HepG2 (cell line): ENCODE data around the gene CEACAM16. TPM values are rescaled to one million over a fixed set of nuclear protein-coding genes. Genes with fewer than 3 reads are reported as not detected.

ENCODE experiments used
- ATAC-seq: fragments of 200-7000 bp; cut with Tn5 transposase; 3 replicates; pipeline ENCODE4 v1.9.1; 2020; ENCODE audit warnings: mild to moderate bottlenecking, moderate library complexity
- BruUV-seq: library from RNA; stranded (reverse); fragments of 400-500 nt; replicated peaks from 2 replicates; lab custom pipeline; 2021; lab: Mats Ljungman, UMichigan
- CTCF ChIA-PET: fragments of 300-600 bp; formaldehyde crosslinking; extraction: SDS; loops from one replicate; lab custom pipeline; 2021; ENCODE audit warnings: low total read pairs, inconsistent platforms, low intra/inter-chr PET ratio; lab: Yijun Ruan, JAX
- POLR2A ChIA-PET: fragments of 350-600 bp; sonication (Branson Sonifier 250); formaldehyde crosslinking; loops from one replicate; lab custom pipeline; 2020; ENCODE audit warnings: antibody characterized with exemption, inconsistent platforms; lab: Yijun Ruan, JAX
- DNase-seq: peaks from one replicate; pipeline ENCODE4 v3.0.0-alpha.2; 2015; ENCODE audit warnings: low spot score
- FAIRE-seq: peaks from 3 replicates; lab custom pipeline; 2011; peaks lifted over from hg19 to GRCh38; lab: Jason Lieb, UNC
- H2AFZ ChIP-seq: one replicate; pipeline ENCODE4 v1.6.1; 2011; ENCODE audit warnings: low read length, inconsistent platforms
- H3K27ac ChIP-seq: fragments of 300-600 bp; 3 replicates; pipeline ENCODE4 v1.8.0; 2011; ENCODE audit warnings: mixed run types, mild to moderate bottlenecking, mixed read lengths, low read length, inconsistent platforms; ENCODE audit not compliant: insufficient read depth; ENCODE audit errors: extremely low read length
- H3K27me3 ChIP-seq, 2 experiments: fragments of 200-600 bp in 1 of 2; 2 replicates in 1 of 2; 3 replicates in 1 of 2; pipeline versions ENCODE4 v1.6.0 to v1.8.0; 2011; ENCODE audit warnings: low read length in 2 of 2, mild to moderate bottlenecking in 2 of 2, moderate library complexity in 2 of 2, inconsistent platforms in 1 of 2; ENCODE audit not compliant: insufficient read depth in 2 of 2, control insufficient read depth in 1 of 2
- H3K36me3 ChIP-seq, 2 experiments: fragments of 200-600 bp in 1 of 2; replicated peaks in 1 of 2; 2 replicates in 1 of 2; 3 replicates in 1 of 2; pipeline versions ENCODE4 v1.5.1 to v1.8.0; 2011; ENCODE audit warnings: low read length in 2 of 2, inconsistent platforms in 1 of 2; ENCODE audit not compliant: insufficient read depth in 2 of 2, control insufficient read depth in 1 of 2
- H3K4me1 ChIP-seq: 2 replicates; pipeline ENCODE4 v1.5.1; 2012; ENCODE audit warnings: low read length, inconsistent platforms; ENCODE audit not compliant: insufficient read depth
- H3K4me2 ChIP-seq: 2 replicates; pipeline ENCODE4 v1.6.0; 2011; ENCODE audit warnings: low read depth, low read length, inconsistent platforms
- H3K4me3 ChIP-seq, 3 experiments: fragments of 200-600 bp in 1 of 3; sonication (generic), shearing (Covaris generic) in 1 of 3; replicated peaks in 1 of 3; 2 replicates each; pipeline ENCODE4 v1.5.1; 2011 to 2016; ENCODE audit warnings: low read length in 3 of 3, inconsistent platforms in 2 of 3, low read depth in 2 of 3, mild to moderate bottlenecking in 2 of 3, control low read depth in 1 of 3, mixed read lengths in 1 of 3; ENCODE audit not compliant: insufficient read depth in 1 of 3
- H3K79me2 ChIP-seq: one replicate; pipeline ENCODE4 v1.6.1; 2011; ENCODE audit warnings: low read length, inconsistent platforms; ENCODE audit not compliant: insufficient read depth
- H3K9ac ChIP-seq: 2 replicates; pipeline ENCODE4 v1.6.0; 2011; ENCODE audit warnings: mild to moderate bottlenecking, low read depth, low read length, inconsistent platforms; ENCODE audit not compliant: insufficient read depth
- H3K9me3 ChIP-seq: 2 replicates; pipeline ENCODE4 v1.5.1; 2012; ENCODE audit warnings: mild to moderate bottlenecking, low read length
- H4K20me1 ChIP-seq: 2 replicates; pipeline ENCODE4 v1.6.0; 2011; ENCODE audit warnings: inconsistent platforms, mild to moderate bottlenecking, low read length, moderate library complexity; ENCODE audit not compliant: insufficient read depth
- PATZ1 ChIP-seq: sonication (generic); formaldehyde crosslinking; IDR thresholded peaks from 2 replicates; pipeline ENCODE4 v1.4.0; 2020; ENCODE audit warnings: missing genetic modification reagents
- SKI ChIP-seq: fragments of 450-650 bp; IDR thresholded peaks from one replicate; pipeline ENCODE4 v1.6.1; 2018; ENCODE audit warnings: mild to moderate bottlenecking; ENCODE audit not compliant: partially characterized antibody
- SOX13 ChIP-seq, 3 experiments: fragments of 450-650 bp in 1 of 3; sonication (generic) in 1 of 3; formaldehyde crosslinking in 1 of 3; IDR thresholded peaks in 2 of 3; conservative IDR thresholded peaks in 1 of 3; 2 replicates each; pipeline versions ENCODE4 v1.5.0 to v1.6.1; 2016 to 2020; ENCODE audit warnings: antibody characterized with exemption in 1 of 3, mild to moderate bottlenecking in 1 of 3, missing compliant biosample characterization in 1 of 3, missing genetic modification reagents in 1 of 3, moderate library complexity in 1 of 3
- SRF ChIP-seq: IDR thresholded peaks from 2 replicates; pipeline ENCODE4 v1.6.1; 2011; ENCODE audit warnings: mild to moderate bottlenecking, low read depth, low read length, moderate library complexity
- STAG1 ChIP-seq: sonication (generic); formaldehyde crosslinking; IDR thresholded peaks from 2 replicates; pipeline ENCODE4 v1.4.0; 2020; ENCODE audit warnings: missing genetic modification reagents
- ZMYM3 ChIP-seq: sonication (generic); formaldehyde crosslinking; IDR thresholded peaks from 2 replicates; pipeline ENCODE4 v1.5.1; 2020; ENCODE audit warnings: mild to moderate bottlenecking, missing genetic modification reagents
- ZNF142 ChIP-seq: sonication (generic); formaldehyde crosslinking; IDR thresholded peaks from 2 replicates; pipeline ENCODE4 v1.4.0; 2020; ENCODE audit warnings: missing genetic modification reagents
- ZSCAN29 ChIP-seq: sonication (generic); formaldehyde crosslinking; conservative IDR thresholded peaks from 2 replicates; pipeline ENCODE4 v1.4.0; 2020; ENCODE audit warnings: mild to moderate bottlenecking, missing genetic modification reagents
- WGBS: methylation state at CpG from one replicate; pipeline ENCODE4 v1.1.6; 2017; ENCODE audit warnings: low lambda C conversion rate; 5-methylcytosine and 5-hydroxymethylcytosine counted together
- in situ Hi-C: cut with HindIII; loops from 2 replicates; pipeline ENCODE4 v1.10.0; 2017; ENCODE audit warnings: low pct_unique_long_range_greater_than_20kb; ENCODE audit not compliant: extremely low pct_ligation_motif_present
- intact Hi-C: fragments of 100-400 bp; cut with micrococcal nuclease; formaldehyde crosslinking; loops from one replicate; pipeline ENCODE4 v1.10.0; 2022; ENCODE audit not compliant: unreplicated experiment
- polyA plus RNA-seq, 8 experiments: library from polyadenylated mRNA; depleted of rRNA in 3 of 8; stranded (reverse) in 7 of 8; unstranded in 1 of 8; fragments of >200 nt; fragmentation: Illumina TruSeq in 4 of 8; extraction: Trizol in 4 of 8; gene quantifications; 2 replicates each; pipeline versions ENCODE4 v1.2.1 to v1.2.3, GENCODE V29; 2011 to 2016; ENCODE audit warnings: low read depth in 4 of 8, missing spikeins in 1 of 8, mixed read lengths in 1 of 8; ENCODE audit not compliant: insufficient read depth in 1 of 8
- total RNA-seq, 5 experiments: library from RNA; depleted of rRNA; stranded (reverse); fragments of >200 nt; fragmentation: Illumina TruSeq; extraction: Trizol; gene quantifications; 2 replicates each; pipeline ENCODE4 v1.2.3, GENCODE V29; 2016; ENCODE audit warnings: low read depth in 1 of 5
- TF ChIP-seq, protein P1 (sequence below), 2 experiments: sonication (generic) in 1 of 2; formaldehyde crosslinking in 1 of 2; IDR thresholded peaks; 2 replicates each; pipeline versions ENCODE4 v1.4.0 to v1.6.1; 2016 to 2020; ENCODE audit warnings: borderline replicate concordance in 1 of 2, low read depth in 1 of 2, mild to moderate bottlenecking in 1 of 2, missing genetic modification reagents in 1 of 2

The CEACAM16 gene
- total and polyA plus RNA-seq, 2 of the 13 experiments (the other 11 are each of a cell fraction or from before 2014, with no cell fraction given) = not detected

GRCh38 chr19:44690131-44690440, 8.9 kb upstream of the CEACAM16 start (continued):
- TF ChIP-seq SKI (peak; percentile 37), STAG1 (CRISPR knock-in tag) (0 out of 2 replicates have a peak, but pooled peaks have one; percentile 5), ZSCAN29 (CRISPR knock-in tag) (0 out of 2 replicates have a peak, but pooled peaks have one; percentile 8), ZMYM3 (CRISPR knock-in tag) (peak; percentile 1; the same call in 1 of the 2 replicates), SOX13 (IDR thresholded peaks at IDR 0.05) (no peak), SOX13 (CRISPR knock-in tag; conservative IDR thresholded peaks at IDR 0.05 in 1 of 2, IDR thresholded peaks at IDR 0.05 in 1 of 2) (0 out of 4 replicates have a peak, but pooled peaks of 1 of the 2 experiments have one; percentile 15)
- TF ChIP-seq, protein P1, sequence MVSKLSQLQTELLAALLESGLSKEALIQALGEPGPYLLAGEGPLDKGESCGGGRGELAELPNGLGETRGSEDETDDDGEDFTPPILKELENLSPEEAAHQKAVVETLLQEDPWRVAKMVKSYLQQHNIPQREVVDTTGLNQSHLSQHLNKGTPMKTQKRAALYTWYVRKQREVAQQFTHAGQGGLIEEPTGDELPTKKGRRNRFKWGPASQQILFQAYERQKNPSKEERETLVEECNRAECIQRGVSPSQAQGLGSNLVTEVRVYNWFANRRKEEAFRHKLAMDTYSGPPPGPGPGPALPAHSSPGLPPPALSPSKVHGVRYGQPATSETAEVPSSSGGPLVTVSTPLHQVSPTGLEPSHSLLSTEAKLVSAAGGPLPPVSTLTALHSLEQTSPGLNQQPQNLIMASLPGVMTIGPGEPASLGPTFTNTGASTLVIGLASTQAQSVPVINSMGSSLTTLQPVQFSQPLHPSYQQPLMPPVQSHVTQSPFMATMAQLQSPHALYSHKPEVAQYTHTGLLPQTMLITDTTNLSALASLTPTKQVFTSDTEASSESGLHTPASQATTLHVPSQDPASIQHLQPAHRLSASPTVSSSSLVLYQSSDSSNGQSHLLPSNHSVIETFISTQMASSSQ (IDR thresholded peaks at IDR 0.05; ENCODE audit: low read depth) = no peak
- TF ChIP-seq, protein P1 (CRISPR knock-in tag; IDR thresholded peaks at IDR 0.05; ENCODE audit: borderline replicate concordance) = no peak

GRCh38 chr19:44692379-44692721, 6.6 kb upstream of the CEACAM16 start:
- H3K27me3 ChIP-seq = no peaks in the 10 kb centered on the region
- H3K36me3 ChIP-seq = no peaks in the 10 kb centered on the region
- DNase-seq = no peak
- no peaks in the 10 kb centered on the region for H3K79me2 ChIP-seq
- H3K4me1 ChIP-seq = peaks cover 86% of the 10 kb centered on the region
- H4K20me1 ChIP-seq = no peaks in the 10 kb centered on the region
- WGBS = 27% methylated on average over 5 of the region's 5 CpGs
- ChIA-PET POLR2A (interaction anchor here (1.3 to 1.8 kb wide), 4 partner anchors 32 to 121 kb away, joined by 3 to 10 read pairs (median 5); partner anchors contain the start of gene BCAM), CTCF (no interaction called here)
- peak overlapping the region; percentile 77; the same call in 1 of the 2 replicates for H3K4me2 ChIP-seq
- H3K27ac ChIP-seq = peak overlapping the region; percentile 58
- no peak for FAIRE-seq
- in situ Hi-C loops = no loop called here
- no peak overlapping the region for H3K9ac ChIP-seq
- no peak overlapping the region for H2AFZ ChIP-seq
- no peak for ATAC-seq
- H3K4me3 ChIP-seq = no peak overlapping the region; a peak in 1 of 6 replicates
- no TSS peak for BruUV-seq
- intact Hi-C loops = no loop called here
- no peaks in the 10 kb centered on the region for H3K9me3 ChIP-seq
- TF ChIP-seq SRF (no peak), PATZ1 (CRISPR knock-in tag) (peak; percentile 49), ZNF142 (CRISPR knock-in tag) (0 out of 2 replicates have a peak, but pooled peaks have one; percentile 53)
